NCI-H1694 treated with DMSO at 0.1 percent for 48 hours (cell line): ENCODE measurements around the gene AIFM3.

Source experiments
- DNase-seq: peaks from one replicate; lab custom pipeline; 2025; lab: John Stamatoyannopoulos, UW

Gene AIFM3

GRCh38 chr22:21026783-21027692, 60.0 kb downstream of the AIFM3 start:
- DNase-seq = no peak

- no peak for DNase-seq
Measured at GRCh38 chr22:21028277-21029251, 61.5 kb downstream of the AIFM3 start.

GRCh38 chr22:21029486-21030025, 62.5 kb downstream of the AIFM3 start:
- no peak for DNase-seq

GRCh38 chr22:21030032-21030431, 63.0 kb downstream of the AIFM3 start:
- no peak for DNase-seq
